Fibroblast of lung (primary cell): Measurements from ENCODE around the gene EEF1AKMT3. TPM values are rescaled to one million over a fixed set of nuclear protein-coding genes. Genes with fewer than 3 reads are reported as not detected.
A peak's percentile ranks its signal among the peaks of the same experiment; 100 is the strongest.

Experiments
- DNase-seq, 2 donors: peaks; one replicate each; pipeline versions ENCODE4 v3.0.0 to v3.0.0-alpha.2; 2010; ENCODE audit warnings: low read depth in 2 of 2
- H2AFZ ChIP-seq: 2 replicates; pipeline ENCODE4 v1.5.1; 2012; ENCODE audit warnings: low read length, control low read depth, inconsistent platforms
- H3K27ac ChIP-seq: 2 replicates; pipeline ENCODE4 v1.5.1; 2011; ENCODE audit warnings: low read length, control low read depth; ENCODE audit not compliant: insufficient read depth
- H3K27me3 ChIP-seq: 2 replicates; pipeline ENCODE4 v1.5.1; 2011; ENCODE audit warnings: mild to moderate bottlenecking, low read length; ENCODE audit not compliant: control insufficient read depth, insufficient read depth
- H3K36me3 ChIP-seq: 2 replicates; pipeline ENCODE4 v1.5.1; 2011; ENCODE audit warnings: low read length; ENCODE audit not compliant: control insufficient read depth, insufficient read depth
- H3K4me1 ChIP-seq: 2 replicates; pipeline ENCODE4 v1.5.1; 2011; ENCODE audit warnings: low read length; ENCODE audit not compliant: control insufficient read depth, insufficient read depth; ENCODE audit errors: extremely low read depth
- H3K4me2 ChIP-seq: 2 replicates; pipeline ENCODE4 v1.5.1; 2011; ENCODE audit warnings: low read length, control low read depth; ENCODE audit not compliant: insufficient read depth; ENCODE audit errors: extremely low read depth
- H3K4me3 ChIP-seq, 4 experiments: fragments of 200-600 bp in 1 of 4; sonication (generic) in 1 of 4; replicated peaks in 1 of 4; 2 replicates each; pipeline ENCODE4 v1.5.1; 2011 to 2016; ENCODE audit warnings: low read length in 4 of 4, low read depth in 3 of 4, mild to moderate bottlenecking in 3 of 4, control low read depth in 2 of 4, inconsistent platforms in 1 of 4, mixed read lengths in 1 of 4; ENCODE audit not compliant: insufficient read depth in 1 of 4; ENCODE audit errors: control extremely low read depth in 1 of 4
- H3K79me2 ChIP-seq: 2 replicates; pipeline ENCODE4 v1.5.1; 2012; ENCODE audit warnings: mild to moderate bottlenecking, low read length, inconsistent platforms; ENCODE audit not compliant: control insufficient read depth, insufficient read depth
- H3K9ac ChIP-seq: 2 replicates; pipeline ENCODE4 v1.5.1; 2011; ENCODE audit warnings: mild to moderate bottlenecking, low read length, control low read depth; ENCODE audit not compliant: insufficient read depth
- H3K9me3 ChIP-seq: 2 replicates; pipeline ENCODE4 v1.5.1; 2012; ENCODE audit warnings: low read depth, low read length; ENCODE audit not compliant: control insufficient read depth, insufficient read depth
- H4K20me1 ChIP-seq: 2 replicates; pipeline ENCODE4 v1.5.1; 2011; ENCODE audit warnings: low read length; ENCODE audit not compliant: control insufficient read depth, insufficient read depth; ENCODE audit errors: extremely low read depth
- CTCF ChIP-seq, 2 donors: IDR thresholded peaks in 1 of 2; conservative IDR thresholded peaks in 1 of 2; 1 replicate in 1 of 2; 2 replicates in 1 of 2; pipeline ENCODE4 v1.5.1; 2011 to 2012; ENCODE audit warnings: low read length in 2 of 2, control low read depth in 1 of 2, inconsistent platforms in 1 of 2, low read depth in 1 of 2, mild to moderate bottlenecking in 1 of 2
- EZH2 ChIP-seq: IDR thresholded peaks from 2 replicates; pipeline ENCODE4 v1.5.1; 2012; ENCODE audit warnings: low read length, control low read depth, mild to moderate bottlenecking; ENCODE audit errors: missing control alignments
- polyA plus RNA-seq, 2 donors: library from polyadenylated mRNA; depleted of rRNA in 1 of 2; stranded (reverse) in 1 of 2; unstranded in 1 of 2; fragments of >200 nt; gene quantifications; 2 replicates each; pipeline ENCODE4 v1.2.1, GENCODE V29; 2011 to 2012; ENCODE audit warnings: missing spikeins in 1 of 2
- total RNA-seq: library from RNA; depleted of rRNA; stranded (reverse); fragments of >200 nt; gene quantifications from 2 replicates; pipeline ENCODE4 v1.2.1, GENCODE V29; 2014

EEF1AKMT3 gene
- total and polyA plus RNA-seq, 2 donors (not counting 1 experiment from before 2014, with no cell fraction given), result 8.9 to 11.9 TPM

GRCh38 chr12:57741844-57742738 is 30.3 kb upstream of the EEF1AKMT3 start:
- Histone ChIP-seq H3K27me3 (peaks cover 39% of the 10 kb centered on the region), H3K27ac (no peak overlapping the region), H3K36me3 (peaks cover 5% of the 10 kb centered on the region), H3K4me3 (no peak overlapping the region), H3K9ac (no peak overlapping the region), H4K20me1 (no peaks in the 10 kb centered on the region), H2AFZ (no peak overlapping the region), H3K4me2 (no peak overlapping the region), H3K4me1 (peaks cover 2% of the 10 kb centered on the region), H3K79me2 (peaks cover 2% of the 10 kb centered on the region), H3K9me3 (no peaks in the 10 kb centered on the region)
- TF ChIP-seq CTCF (conservative IDR thresholded peaks at IDR 0.05 in 1 of 2, IDR thresholded peaks at IDR 0.05 in 1 of 2; ENCODE audit: low read depth in 1 of 2, low read length in 2 of 2), result no peak
- no peak for TF ChIP-seq EZH2
- DNase-seq, result no peak

- Histone ChIP-seq H3K36me3 (peaks cover 8% of the 10 kb centered on the region), H2AFZ (no peak overlapping the region), H3K79me2 (peaks cover 2% of the 10 kb centered on the region), H3K4me3 (no peak overlapping the region), H3K27ac (no peak overlapping the region), H3K4me1 (peaks cover 2% of the 10 kb centered on the region), H3K9ac (no peak overlapping the region), H3K4me2 (no peak overlapping the region), H3K27me3 (peaks cover 30% of the 10 kb centered on the region), H4K20me1 (no peaks in the 10 kb centered on the region), H3K9me3 (no peaks in the 10 kb centered on the region)
- TF ChIP-seq EZH2 (no peak), CTCF (conservative IDR thresholded peaks at IDR 0.05 in 1 of 2, IDR thresholded peaks at IDR 0.05 in 1 of 2; ENCODE audit: low read depth in 1 of 2, low read length in 2 of 2) (no peak)
- no peak for DNase-seq
Measured at GRCh38 chr12:57743769-57744168, 28.6 kb upstream of the EEF1AKMT3 start.

- peak in 1 of 2 donors; percentile 94 for DNase-seq
- peaks cover 8% of the 10 kb centered on the region for H3K36me3 ChIP-seq
Measured at GRCh38 chr12:57744194-57744776, 28.1 kb upstream of the EEF1AKMT3 start.

More at GRCh38 chr12:57744194-57744776, 28.1 kb upstream of the EEF1AKMT3 start:
- Histone ChIP-seq H3K4me1 (peaks cover 2% of the 10 kb centered on the region), H3K27me3 (peaks cover 26% of the 10 kb centered on the region), H2AFZ (peak overlapping the region; percentile 70), H3K4me2 (peak overlapping the region; percentile 99), H3K4me3 (peak overlapping the region; percentile 66 to 99 (median 88)), H3K79me2 (peaks cover 3% of the 10 kb centered on the region), H3K9me3 (no peaks in the 10 kb centered on the region), H3K27ac (peak overlapping the region; percentile 99), H3K9ac (peak overlapping the region; percentile 94), H4K20me1 (no peaks in the 10 kb centered on the region)
- no peak for TF ChIP-seq CTCF (conservative IDR thresholded peaks at IDR 0.05 in 1 of 2, IDR thresholded peaks at IDR 0.05 in 1 of 2; ENCODE audit: low read depth in 1 of 2, low read length in 2 of 2)
- TF ChIP-seq EZH2, result no peak
